Heart left ventricle (tissue), 16 donors: ENCODE measurements around the gene KIAA0930. TPM values are rescaled to one million over a fixed set of nuclear protein-coding genes. Genes with fewer than 3 reads are reported as not detected.
A peak's percentile ranks its signal among the peaks of the same experiment; 100 is the strongest.

Source experiments
- ATAC-seq, 4 donors: fragments of 200-7000 bp; cut with Tn5 transposase; one replicate each; pipeline ENCODE4 v1.9.1; 2020 to 2022; ENCODE audit warnings: moderate library complexity in 4 of 4, mild to moderate bottlenecking in 3 of 4, moderate number of reproducible peaks in 1 of 4
- DNase-seq, 5 donors: peaks; one replicate each; pipeline ENCODE4 v3.0.0-alpha.2; 2020
- H3K27ac ChIP-seq, 12 donors: fragments of 200-600 bp; sonication (generic) in 4 of 12; one replicate each; pipeline versions ENCODE4 v1.5.0 to v1.8.0; 2016 to 2022; ENCODE audit warnings: mild to moderate bottlenecking in 2 of 12
- H3K27me3 ChIP-seq, 9 donors: fragments of 200-600 bp; sonication (generic) in 2 of 9; one replicate each; pipeline versions ENCODE4 v1.5.1 to v1.8.0; 2016 to 2022; ENCODE audit warnings: mild to moderate bottlenecking in 3 of 9
- H3K36me3 ChIP-seq, 9 donors: fragments of 200-600 bp; sonication (generic) in 2 of 9; one replicate each; pipeline versions ENCODE4 v1.5.0 to v1.8.0; 2018 to 2022; ENCODE audit warnings: mild to moderate bottlenecking in 2 of 9
- H3K4me1 ChIP-seq, 12 donors: fragments of 200-600 bp; sonication (generic) in 4 of 12; one replicate each; pipeline versions ENCODE4 v1.5.0 to v1.8.0; 2016 to 2022; ENCODE audit warnings: mild to moderate bottlenecking in 3 of 12
- H3K4me3 ChIP-seq, 12 donors: fragments of 200-600 bp; sonication (generic) in 4 of 12; one replicate each; pipeline versions ENCODE4 v1.5.0 to v1.8.0; 2017 to 2022; ENCODE audit warnings: mild to moderate bottlenecking in 9 of 12, moderate library complexity in 4 of 12
- H3K9me3 ChIP-seq, 12 donors: fragments of 200-600 bp; sonication (generic) in 4 of 12; one replicate each; pipeline versions ENCODE4 v1.5.0 to v1.8.0; 2016 to 2022; ENCODE audit warnings: mild to moderate bottlenecking in 1 of 12
- CTCF ChIP-seq, 12 donors: fragments of 200-600 bp; sonication (generic) in 4 of 12; IDR thresholded peaks; one replicate each; pipeline versions ENCODE4 v1.5.0 to v1.8.0; 2018 to 2022; ENCODE audit warnings: antibody characterized with exemption in 12 of 12, mild to moderate bottlenecking in 5 of 12
- POLR2A ChIP-seq, 2 donors: fragments of 450-650 bp; IDR thresholded peaks; one replicate each; pipeline ENCODE4 v1.6.1; 2017; ENCODE audit warnings: antibody characterized with exemption in 2 of 2, mild to moderate bottlenecking in 2 of 2, moderate library complexity in 2 of 2
- WGBS, 4 donors: extraction: QIAGEN DNeasy Blood & Tissue Kit in 2 of 4; methylation state at CpG; one replicate each; pipeline versions ENCODE4 v1.1.5 to v1.1.7; 2013 to 2018; 5-methylcytosine and 5-hydroxymethylcytosine counted together
- intact Hi-C, 10 donors: fragments of 100-400 bp; cut with DNase I; formaldehyde crosslinking; loops; one replicate each; pipeline versions ENCODE4 v1.11.1 to v1.14.2; 2022
- polyA plus RNA-seq, 2 donors: library from polyadenylated mRNA; stranded (reverse); fragments of 200-250 nt; gene quantifications; one replicate each; pipeline ENCODE4 v1.2.3, GENCODE V29; 2013
- total RNA-seq, 9 donors: library from RNA; depleted of rRNA in 2 of 9; stranded (reverse); fragments of >200 nt in 2 of 9; fragmentation: NEBNext Ultra II Directional in 3 of 9; extraction: Animal tissue kit (Norgen Biotek cat#: 25700) in 3 of 9; gene quantifications; one replicate each; pipeline versions ENCODE4 v1.1.0 to v1.2.4, GENCODE V29; 2016 to 2023
- donor health status: ischemic (EF 13 %, LVEDD 7.1; RV severe dilation, severe dysfunction).
- donor health status: healthy with polysubstance abuse.
- donor health status: DM: no; HTN: yes; CAD: no.
- donor health status: DM: no; HTN: no; CAD: no.
- donor health status: ischemic (EF 25% LVEDD 6.9; RV normal size, moderate dysfunction).
- donor health status: ischemic (EF 25% LVEDD 5.7; RV mildly dilated, moderate dysfunction).
- donor health status: healthy.
- donor health status: DM: yes; HTN: yes; CAD: no.
- donor health status: ischemic (EF 35%, LVEDD 5.7; RV mildly dilated, moderate dysfunction).
- donor health status: nonischemic (EF 11% LVEDD 7.7; RV severe dilation, severe dysfunction).
- donor health status: DM: yes; HTN: yes; CAD: no.
- donor health status: PGD.
- donor health status: ischemic (EF 29% LVEDD 5.4; RV normal size, mild dysfunction).
- donor health status: nonischemic (EF 23%, LVEDD 6.1; RV moderate dilation, normal function).

Gene KIAA0930
- total and polyA plus RNA-seq, 11 donors: 8.5 to 67.1 (median 18.7) TPM

DNA sequence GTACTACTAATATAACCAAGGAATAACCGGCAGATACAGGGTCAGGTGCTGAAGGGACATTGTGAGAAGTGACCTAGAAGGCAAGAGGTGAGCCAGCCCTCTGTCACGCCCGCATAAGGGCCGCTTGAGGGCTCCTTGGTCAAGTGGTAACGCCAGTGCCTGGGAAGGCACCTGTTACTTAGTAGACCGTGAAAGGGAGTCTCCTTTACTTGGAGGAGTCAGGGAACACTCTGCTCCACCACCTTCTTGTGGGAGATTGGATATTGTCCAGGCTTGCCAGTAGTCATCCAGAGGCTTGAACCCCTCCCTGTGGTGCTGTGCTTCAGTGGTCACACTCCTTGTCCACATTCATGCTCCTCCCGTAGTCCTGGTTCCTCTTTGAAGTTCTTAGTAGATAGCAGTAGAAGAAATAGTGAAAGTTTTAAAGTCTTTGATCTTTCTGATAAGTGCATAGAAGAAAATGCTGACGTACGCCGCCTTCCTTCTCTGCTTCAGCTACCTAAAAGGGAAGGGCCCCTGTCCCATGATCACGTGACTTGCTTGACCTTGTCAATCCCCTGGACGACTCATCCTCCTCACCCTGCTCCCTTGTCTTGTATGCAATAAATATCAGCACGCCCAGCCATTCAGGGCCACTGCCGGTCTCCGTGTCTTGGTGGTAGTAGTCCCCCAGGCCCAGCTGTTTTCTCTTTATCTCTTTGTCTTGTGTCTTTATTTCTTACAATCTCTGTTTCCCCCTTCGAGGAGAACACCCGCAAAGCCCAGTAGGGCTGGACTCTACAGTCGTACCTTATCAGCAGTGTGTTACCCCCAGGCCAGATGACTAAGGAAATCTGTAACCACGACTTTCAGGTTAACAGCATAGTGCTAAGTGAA lies 70.9 kb downstream of the KIAA0930 start:
- Histone ChIP-seq H3K9me3 (no peaks in the 10 kb centered on the region), H3K4me1 (peaks cover 0 to 59% (median 12%) of the 10 kb centered on the region in 12 donors), H3K27me3 (no peaks in the 10 kb centered on the region), H3K27ac (peak overlapping the region in 1 of 12 donors; percentile 7), H3K36me3 (peaks cover 0 to 91% (median 71%) of the 10 kb centered on the region in 9 donors), H3K4me3 (no peak overlapping the region)
- DNase-seq (no peak), ATAC-seq (no peak)
- TF ChIP-seq CTCF (IDR thresholded peaks at IDR 0.05) (no peak), POLR2A (IDR thresholded peaks at IDR 0.05) (no peak)
- 76 to 83% (median 80%) methylated on average over 19 of the region's 19 CpGs for WGBS, 4 donors
- intact Hi-C loops: loop anchor here in 1 of 10 donors (10.0 kb wide), 1 partner anchor 75 kb away; the partner anchor contains the start of gene KIAA0930

DNA sequence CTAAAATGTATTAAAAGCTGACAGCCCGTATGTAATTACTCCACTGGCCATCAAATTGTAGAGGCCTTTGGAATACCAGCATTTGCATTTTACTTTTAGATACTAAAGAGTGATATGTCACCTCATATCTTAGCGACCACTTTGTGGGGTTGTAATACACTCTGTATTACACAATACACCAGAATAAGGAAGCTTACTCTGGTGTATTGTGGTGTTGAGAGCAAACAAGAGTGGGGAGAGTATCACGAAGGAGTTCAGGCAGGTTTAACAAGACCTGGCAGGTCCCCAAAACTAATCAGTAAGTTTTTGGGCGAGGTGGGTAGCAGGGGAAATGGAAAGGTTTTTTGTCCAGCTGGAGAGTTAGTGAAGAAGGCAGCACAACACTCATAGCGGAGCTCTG lies 73.8 kb downstream of the KIAA0930 start:
- H3K4me3 ChIP-seq: no peak overlapping the region
- no peaks in the 10 kb centered on the region for H3K9me3 ChIP-seq
- 68 to 81% (median 75%) methylated on average over 5 of the region's 5 CpGs for WGBS, 4 donors
- H3K4me1 ChIP-seq: peaks cover 0 to 52% (median 23%) of the 10 kb centered on the region in 12 donors
- intact Hi-C loops: loop anchor here in 1 of 10 donors (10.0 kb wide), 1 partner anchor 78 kb away; the partner anchor contains the start of gene KIAA0930
- ATAC-seq: no peak
- no peak for DNase-seq
- no peak for TF ChIP-seq POLR2A (IDR thresholded peaks at IDR 0.05)
- no peak for TF ChIP-seq CTCF (IDR thresholded peaks at IDR 0.05)
- peak overlapping the region in 1 of 12 donors; percentile 44 for H3K27ac ChIP-seq
- H3K27me3 ChIP-seq: no peaks in the 10 kb centered on the region
- H3K36me3 ChIP-seq: peaks cover 0 to 62% (median 42%) of the 10 kb centered on the region in 9 donors

- peak; percentile 20 to 76 (median 35) for DNase-seq
- TF ChIP-seq CTCF (IDR thresholded peaks at IDR 0.05) (no peak), POLR2A (IDR thresholded peaks at IDR 0.05) (no peak)
- Histone ChIP-seq H3K9me3 (no peaks in the 10 kb centered on the region), H3K4me1 (peaks cover 0 to 55% (median 27%) of the 10 kb centered on the region in 12 donors), H3K27me3 (no peaks in the 10 kb centered on the region), H3K27ac (peak overlapping the region in 11 of 12 donors; percentile 71 to 95 (median 85)), H3K4me3 (peak overlapping the region; percentile 61 to 98 (median 80)), H3K36me3 (peaks cover 0 to 37% (median 18%) of the 10 kb centered on the region in 9 donors)
- WGBS, 4 donors: 1% methylated on average over 30 to 59 of the region's 59 CpGs
- intact Hi-C loops: loop anchor here in 3 of 10 donors (5.0 to 10.0 kb wide), 2 partner anchors 78 to 80 kb away; partner anchors contain the start of gene KIAA0930 (in 3 of the 3)
- ATAC-seq: peak in 3 of 4 donors; percentile 17 to 63 (median 61)
Measured at GRCh38 chr22:45164270-45165088, 76.2 kb downstream of the KIAA0930 start.
